ENCODE results near the gene LIN52.

Gene LIN52, protein sequence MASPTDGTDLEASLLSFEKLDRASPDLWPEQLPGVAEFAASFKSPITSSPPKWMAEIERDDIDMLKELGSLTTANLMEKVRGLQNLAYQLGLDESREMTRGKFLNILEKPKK

DNA sequence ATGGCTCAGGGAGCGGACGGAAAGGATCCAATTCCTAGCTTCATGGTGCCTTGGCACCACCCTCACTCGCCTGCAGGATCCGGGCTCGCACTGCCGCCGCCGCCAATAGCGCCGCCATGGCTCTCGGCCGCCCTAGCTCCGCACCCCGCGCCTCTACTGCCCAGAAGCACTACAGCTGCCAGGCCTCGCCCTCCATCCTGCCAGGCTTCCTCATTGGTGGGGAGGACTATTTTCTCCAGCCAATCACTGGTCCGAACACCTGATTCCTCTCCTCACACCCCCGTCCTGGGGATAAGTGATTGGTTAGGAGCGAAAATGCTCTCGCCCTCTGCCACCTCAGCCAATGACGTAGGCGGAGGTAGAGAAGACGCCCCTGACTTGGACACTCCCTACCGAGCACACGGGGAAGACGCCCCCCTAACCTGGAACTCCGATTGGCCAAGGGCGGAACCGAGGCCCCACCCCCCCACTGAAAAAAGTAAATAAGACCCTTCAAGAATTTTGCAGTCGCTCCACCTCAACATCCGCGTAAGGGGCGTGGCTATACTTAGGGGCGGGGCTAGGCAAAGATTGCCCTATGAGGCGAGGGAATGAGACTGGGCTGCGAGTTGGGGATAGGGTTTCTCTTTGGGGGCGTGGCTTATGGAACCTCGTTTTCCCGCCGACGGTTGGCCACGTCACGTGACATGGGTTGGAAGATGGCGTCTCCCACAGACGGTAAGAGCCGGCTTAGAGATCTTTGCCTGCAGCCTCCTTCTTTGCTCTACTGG, at the start of gene LIN52, which contains the start of gene ALDH6A1:
LIN52 (plus strand) TSS at position 680 of the 770 bp plus-strand sequence; CDS start at position 699, 19 bp downstream.
ALDH6A1 (minus strand) TSS at position 177 of the 770 bp plus-strand sequence; CDS start at position 118, 59 bp downstream.
- peak; percentile 99 for DNase-seq

- no peak for DNase-seq
Observed at GRCh38 chr14:74035556-74035955, 49.2 kb upstream of the LIN52 start.

DNA sequence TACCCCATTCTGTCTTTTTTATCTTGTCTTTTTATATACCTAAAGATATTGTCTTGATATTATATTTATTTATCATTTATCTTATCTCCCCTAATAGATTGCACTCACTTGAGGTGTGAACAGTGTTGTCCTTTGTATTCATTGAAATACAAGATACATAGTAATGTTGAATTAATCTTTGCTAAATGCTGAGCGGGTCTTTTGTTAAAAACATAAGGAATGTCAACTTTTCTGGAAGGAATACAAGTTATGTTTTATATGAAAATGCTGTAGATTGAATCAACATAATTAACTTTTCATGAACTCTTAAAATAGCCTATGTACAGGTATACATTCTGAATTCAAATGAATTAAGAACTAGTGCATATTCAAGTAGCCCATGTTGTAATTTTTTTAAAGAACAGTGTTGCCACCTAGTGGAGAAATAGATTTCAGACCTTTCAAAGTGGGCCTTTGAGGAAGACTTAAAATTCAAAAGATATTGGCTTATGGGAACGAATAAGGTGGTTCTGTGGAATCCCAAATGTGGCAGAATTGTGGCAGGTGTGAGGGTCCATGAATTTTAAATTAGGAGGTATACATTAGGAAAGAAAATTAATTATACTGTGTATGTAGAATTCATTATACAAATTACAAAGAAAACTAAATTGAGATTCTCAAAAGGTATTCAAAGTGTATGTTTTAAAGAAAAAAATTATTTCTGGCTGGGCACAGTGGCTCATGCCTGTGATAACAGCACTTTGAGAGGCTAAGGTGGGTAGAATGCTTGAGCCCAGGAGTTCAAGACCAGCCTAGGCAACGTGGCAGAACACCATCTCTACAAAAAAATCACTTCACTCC, 46.5 kb upstream of the LIN52 start:
- no peak for DNase-seq

GRCh38 chr14:74042296-74042695, 42.5 kb upstream of the LIN52 start:
- no peak for DNase-seq

GRCh38 chr14:74045522-74045921, 39.2 kb upstream of the LIN52 start:
- no peak for DNase-seq

- no peak for DNase-seq
Observed at GRCh38 chr14:74048281-74048680, 36.5 kb upstream of the LIN52 start.

GRCh38 chr14:74049876-74050495, 34.8 kb upstream of the LIN52 start:
- no peak for DNase-seq

GRCh38 chr14:74062809-74063150, 22.0 kb upstream of the LIN52 start:
- DNase-seq, result no peak

DNA sequence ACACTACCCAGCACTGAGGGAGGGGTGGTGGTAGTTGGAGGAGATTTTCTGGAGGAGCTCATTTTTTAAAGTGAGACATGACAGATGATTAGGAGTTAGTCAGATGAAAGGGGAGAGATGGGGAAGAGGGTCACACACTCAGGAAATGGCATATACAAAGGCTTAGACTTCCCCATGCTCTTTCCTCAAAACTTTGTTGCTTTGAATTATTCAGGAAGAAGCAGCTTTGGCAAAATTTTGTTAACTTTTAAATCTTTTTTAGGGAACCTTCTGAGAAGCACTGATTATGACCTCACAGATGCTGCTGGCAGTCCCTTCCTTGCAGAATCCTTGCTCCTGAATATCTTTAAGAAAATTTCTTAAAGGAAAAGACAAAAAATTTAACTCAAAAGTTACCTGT, 20.3 kb upstream of the LIN52 start:
- DNase-seq, result no peak

DNA sequence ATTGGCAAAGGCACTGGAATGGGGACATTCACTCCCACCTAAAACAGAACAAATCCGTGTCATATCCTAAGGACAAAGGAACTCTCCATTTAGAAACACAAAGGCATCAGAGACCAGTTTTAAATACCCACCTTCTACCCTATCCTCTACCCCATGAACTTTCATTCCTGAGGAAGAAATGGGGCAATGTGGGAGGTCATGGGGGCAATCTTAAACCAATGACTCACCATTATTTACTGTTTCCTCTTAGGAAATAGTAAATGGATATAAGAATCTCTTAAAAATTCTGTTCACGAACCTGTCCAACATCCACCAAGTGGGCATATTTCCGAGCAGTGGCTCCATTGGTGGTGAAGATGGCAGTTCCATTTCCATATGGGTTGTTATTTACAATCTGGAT, 19.9 kb upstream of the LIN52 start:
- DNase-seq, result no peak

DNA sequence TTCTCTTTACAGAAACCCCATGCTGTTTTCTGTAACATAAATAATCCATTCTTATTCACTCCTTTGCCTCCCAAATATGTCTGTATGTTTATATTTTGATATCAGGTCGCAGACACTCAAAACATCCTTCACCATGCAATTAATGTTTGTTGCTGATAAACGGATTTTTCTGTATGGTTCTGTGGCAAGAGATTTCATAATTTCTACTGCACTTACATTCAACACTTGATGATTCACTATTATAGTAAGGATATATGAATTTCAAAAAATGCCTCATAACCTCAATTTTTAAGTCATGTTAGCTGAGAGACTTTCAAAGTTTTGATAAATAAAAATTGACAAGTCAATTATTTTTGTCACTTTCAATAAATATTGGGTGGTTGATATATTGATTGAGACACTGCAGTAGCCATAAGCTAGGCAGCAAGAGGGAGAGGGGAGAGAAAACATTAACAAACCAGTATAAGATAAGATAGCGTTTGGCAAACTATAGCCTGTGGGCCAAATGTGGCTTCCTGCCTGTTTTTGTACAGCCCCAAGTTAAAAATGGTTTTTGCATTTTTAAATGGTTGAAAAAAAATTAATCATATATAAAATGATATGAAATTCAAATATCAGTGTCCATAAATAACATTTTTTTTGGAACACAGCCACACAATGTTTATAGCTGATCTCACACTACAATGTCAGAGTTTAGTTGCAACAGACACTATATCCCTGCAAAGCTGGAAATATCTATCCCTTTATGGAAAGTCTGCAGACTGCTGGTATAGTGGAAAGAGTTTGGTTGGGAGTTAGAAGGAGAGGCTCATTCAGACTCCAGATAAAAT, 18.8 kb upstream of the LIN52 start:
- no peak for DNase-seq

DNA sequence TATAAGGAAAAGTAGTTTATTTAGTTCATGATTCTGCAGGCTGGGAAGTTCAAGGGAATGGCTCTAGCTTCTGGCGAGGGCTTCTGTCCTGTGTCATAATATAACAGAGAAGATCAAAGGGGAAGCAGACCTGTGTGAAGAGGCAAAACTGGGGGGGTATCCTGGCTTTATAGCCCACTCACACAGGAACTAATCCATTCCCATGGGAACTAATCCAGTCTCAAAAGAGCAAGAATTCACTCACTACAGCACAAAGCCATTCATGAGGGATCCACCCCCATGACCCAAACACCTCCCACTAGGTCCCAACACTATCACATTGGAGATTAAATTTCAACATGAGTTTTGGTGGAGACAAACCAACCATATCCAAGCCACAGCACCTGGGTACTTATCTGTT, 7.4 kb upstream of the LIN52 start:
- no peak for DNase-seq

DNA sequence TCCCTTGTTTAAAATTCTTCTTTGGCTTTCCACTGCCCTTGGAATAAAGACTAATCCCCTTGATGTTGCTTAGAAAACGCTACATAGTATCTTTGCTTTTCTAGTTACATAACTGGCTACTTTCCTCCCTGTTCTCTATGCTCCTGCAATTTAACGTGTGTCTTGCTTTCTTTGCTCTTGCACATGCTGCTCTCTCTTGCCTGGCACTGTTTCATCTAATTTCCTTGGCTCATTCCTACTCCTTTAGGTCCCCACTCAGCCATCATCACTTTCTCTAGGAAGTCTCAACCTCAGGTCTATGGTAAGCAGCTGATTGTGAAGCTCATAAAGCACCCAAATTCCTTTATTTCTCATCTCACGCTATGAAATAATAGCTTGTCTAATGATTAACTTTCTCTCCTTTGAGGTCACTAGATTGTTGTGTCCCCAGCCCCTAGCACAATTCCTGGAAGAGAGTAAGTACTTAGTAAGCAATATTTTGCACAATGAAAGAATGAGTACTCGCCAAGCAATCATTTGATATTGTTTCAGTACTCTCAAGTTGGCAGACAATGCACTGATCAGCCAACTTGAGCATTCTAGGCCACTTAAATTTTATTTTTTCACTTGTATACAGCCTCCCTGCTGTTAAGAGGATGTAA, 3.8 kb upstream of the LIN52 start:
- no peak for DNase-seq

DNA sequence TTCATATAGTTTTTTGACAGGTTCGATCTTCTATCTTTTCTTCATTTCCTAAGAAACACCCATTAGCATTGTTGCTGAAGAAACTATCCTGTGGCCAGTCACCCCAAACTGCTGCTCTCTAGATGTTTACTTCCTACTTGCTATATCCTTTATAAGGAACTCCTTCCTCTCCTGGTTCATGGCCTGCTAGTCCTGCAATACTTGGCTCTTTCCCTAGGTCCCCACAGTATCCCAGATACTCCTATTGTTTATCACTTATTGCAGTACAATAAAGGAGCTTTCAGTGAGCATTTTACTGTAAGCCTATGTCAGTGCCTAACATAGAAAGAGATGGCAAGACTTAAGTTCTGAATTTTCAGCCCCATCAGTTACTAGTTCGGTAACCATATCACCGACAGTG, 3.3 kb upstream of the LIN52 start:
- no peak for DNase-seq

DNA sequence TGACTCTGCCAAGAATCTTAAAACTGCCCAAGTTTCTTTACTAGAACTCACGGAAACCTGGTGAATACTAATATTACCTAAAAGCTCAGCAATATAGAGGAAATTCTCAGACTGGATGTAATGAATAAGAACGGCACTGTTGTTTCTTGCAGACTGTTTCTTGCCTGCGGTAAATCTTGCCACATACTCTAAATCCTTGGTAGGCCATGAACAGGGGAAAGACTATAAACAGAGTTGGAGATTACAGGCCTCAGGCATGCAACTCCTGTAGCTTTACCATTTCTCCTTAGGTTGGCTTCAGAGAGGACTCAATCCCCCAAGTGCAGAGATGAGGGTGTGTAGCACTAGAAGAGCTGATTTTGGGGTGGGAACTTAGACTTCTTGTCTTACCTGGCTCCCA, 1.6 kb upstream of the LIN52 start:
- no peak for DNase-seq

- DNase-seq, result no peak
Observed at GRCh38 chr14:74083784-74084276, 926 bp upstream of the LIN52 start.

- peak; percentile 45 for DNase-seq
Observed at GRCh38 chr14:74085047-74085637, 386 bp downstream of the LIN52 start.

- DNase-seq, result no peak
Observed at GRCh38 chr14:74085828-74086227, 1.1 kb downstream of the LIN52 start.

- DNase-seq, result no peak
Observed at GRCh38 chr14:74089251-74090020, 4.7 kb downstream of the LIN52 start.

- DNase-seq, result no peak
Observed at GRCh38 chr14:74105381-74105780, 20.6 kb downstream of the LIN52 start.

GRCh38 chr14:74109369-74109768, 24.6 kb downstream of the LIN52 start:
- no peak for DNase-seq

Data from right forelimb (tissue), 1 donor.